ENCODE results near the gene MET. TPM values are rescaled to one million over a fixed set of nuclear protein-coding genes. Genes with fewer than 3 reads are reported as not detected.

The MET gene
- polyA plus RNA-seq, 1 donor: 52.6 TPM

Other genes with a start within 250 kb of the MET start
- gene CAV2, start 172.5 kb upstream of the MET start, polyA plus RNA-seq (ENCODE audit: insufficient read length): 27.0 TPM
- 27.3 TPM for gene CAV1, start 147.2 kb upstream of the MET start, polyA plus RNA-seq (ENCODE audit: insufficient read length)
- 201 TPM for gene CAPZA2, start 190.4 kb downstream of the MET start, polyA plus RNA-seq (ENCODE audit: insufficient read length)